ENCODE results near the gene CNTNAP2.

The CNTNAP2 gene

DNA sequence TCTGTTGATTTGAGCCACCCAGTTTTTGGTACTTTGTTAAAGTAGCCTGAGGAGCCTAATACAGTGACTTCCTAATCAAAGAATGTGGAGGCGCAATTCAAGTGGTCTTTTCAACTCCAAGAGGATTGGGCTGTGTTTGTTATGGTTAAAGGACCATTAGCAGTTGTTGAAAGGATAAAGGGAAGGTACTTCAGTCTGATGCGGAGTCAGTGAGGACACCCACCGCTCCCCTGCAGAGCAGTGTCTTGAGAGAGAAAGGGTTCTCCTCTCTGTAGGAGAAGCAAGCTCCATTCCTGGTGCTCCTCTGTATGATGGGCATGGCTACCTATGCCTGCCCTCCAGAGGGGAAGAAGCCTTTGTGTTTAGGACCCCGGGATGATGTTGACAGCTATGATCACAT is 1883.4 kb downstream of the CNTNAP2 start:
- Histone ChIP-seq H3K27ac (no peak overlapping the region), H3K4me1 (no peaks in the 10 kb centered on the region), H3K27me3 (no peaks in the 10 kb centered on the region), H3K36me3 (no peaks in the 10 kb centered on the region), H4K20me1 (no peaks in the 10 kb centered on the region), H3K4me2 (no peak overlapping the region), H3K9ac (no peak overlapping the region), H3K9me3 (peaks cover 2% of the 10 kb centered on the region; the same call in 1 of the 2 replicates), H3K4me3 (no peak overlapping the region)
- no peak for TF ChIP-seq Cebpa-rat (IDR thresholded peaks at IDR 0.05)

DNA sequence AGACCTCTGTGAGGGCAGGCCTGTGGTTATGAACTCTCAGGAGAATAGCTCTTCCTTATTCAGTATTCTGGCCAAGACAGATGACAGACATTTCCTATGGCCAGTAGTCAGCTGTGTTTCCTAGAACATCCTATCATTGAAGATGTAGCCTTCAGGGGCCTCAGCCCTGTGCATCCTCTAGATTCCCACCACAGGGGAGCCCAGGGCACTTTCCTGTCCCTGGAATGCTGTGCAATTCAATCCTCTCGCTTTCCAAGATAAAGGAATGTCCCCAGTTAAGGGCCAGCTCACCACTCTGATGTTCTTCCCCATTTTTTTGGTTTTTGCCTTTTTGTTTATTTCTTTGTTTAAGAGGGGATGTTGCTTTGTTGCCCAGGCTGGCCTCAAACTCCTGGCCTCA is 1895.2 kb downstream of the CNTNAP2 start:
- H4K20me1 ChIP-seq = no peaks in the 10 kb centered on the region
- H3K27ac ChIP-seq = no peak overlapping the region
- H3K9ac ChIP-seq = no peak overlapping the region
- H3K4me2 ChIP-seq = peak overlapping the region; percentile 23; the same call in 1 of the 2 replicates
- H3K27me3 ChIP-seq = no peaks in the 10 kb centered on the region
- TF ChIP-seq Cebpa-rat (IDR thresholded peaks at IDR 0.05) = no peak
- peaks cover 6% of the 10 kb centered on the region; the same call in 1 of the 2 replicates for H3K4me1 ChIP-seq
- H3K36me3 ChIP-seq = no peaks in the 10 kb centered on the region
- H3K4me3 ChIP-seq = no peak overlapping the region
- no peaks in the 10 kb centered on the region for H3K9me3 ChIP-seq

- no peak for TF ChIP-seq Cebpa-rat (IDR thresholded peaks at IDR 0.05)
- no peak overlapping the region for H3K4me3 ChIP-seq
- H3K4me1 ChIP-seq = peaks cover 6% of the 10 kb centered on the region; the same call in 1 of the 2 replicates
- H3K4me2 ChIP-seq = no peak overlapping the region
- no peaks in the 10 kb centered on the region for H3K27me3 ChIP-seq
- no peaks in the 10 kb centered on the region for H4K20me1 ChIP-seq
- no peak overlapping the region for H3K9ac ChIP-seq
- no peaks in the 10 kb centered on the region for H3K9me3 ChIP-seq
- no peaks in the 10 kb centered on the region for H3K36me3 ChIP-seq
- H3K27ac ChIP-seq = no peak overlapping the region
Measured at GRCh38 chr7:148014001-148014400, 1897.4 kb downstream of the CNTNAP2 start.

- H3K36me3 ChIP-seq = no peaks in the 10 kb centered on the region
- no peaks in the 10 kb centered on the region for H4K20me1 ChIP-seq
- no peak overlapping the region for H3K27ac ChIP-seq
- no peak for TF ChIP-seq Cebpa-rat (IDR thresholded peaks at IDR 0.05)
- H3K4me2 ChIP-seq = no peak overlapping the region
- no peaks in the 10 kb centered on the region for H3K27me3 ChIP-seq
- H3K4me3 ChIP-seq = no peak overlapping the region
- peaks cover 6% of the 10 kb centered on the region; the same call in 1 of the 2 replicates for H3K4me1 ChIP-seq
- H3K9me3 ChIP-seq = no peaks in the 10 kb centered on the region
- H3K9ac ChIP-seq = no peak overlapping the region
Measured at GRCh38 chr7:148014541-148014940, 1897.9 kb downstream of the CNTNAP2 start.

- H4K20me1 ChIP-seq = no peaks in the 10 kb centered on the region
- H3K9me3 ChIP-seq = no peaks in the 10 kb centered on the region
- H3K27ac ChIP-seq = no peak overlapping the region
- no peak for TF ChIP-seq Cebpa-rat (IDR thresholded peaks at IDR 0.05)
- H3K4me1 ChIP-seq = no peaks in the 10 kb centered on the region
- no peak overlapping the region for H3K9ac ChIP-seq
- no peaks in the 10 kb centered on the region for H3K36me3 ChIP-seq
- no peak overlapping the region for H3K4me2 ChIP-seq
- H3K4me3 ChIP-seq = no peak overlapping the region
- H3K27me3 ChIP-seq = no peaks in the 10 kb centered on the region
Measured at GRCh38 chr7:148017126-148017525, 1900.5 kb downstream of the CNTNAP2 start.

- Histone ChIP-seq H3K27ac (no peak overlapping the region), H3K9ac (no peak overlapping the region), H4K20me1 (no peaks in the 10 kb centered on the region), H3K4me1 (no peaks in the 10 kb centered on the region), H3K4me2 (no peak overlapping the region), H3K36me3 (no peaks in the 10 kb centered on the region), H3K4me3 (no peak overlapping the region), H3K9me3 (no peaks in the 10 kb centered on the region), H3K27me3 (no peaks in the 10 kb centered on the region)
- no peak for TF ChIP-seq Cebpa-rat (IDR thresholded peaks at IDR 0.05)
Measured at GRCh38 chr7:148020679-148021078, 1904.1 kb downstream of the CNTNAP2 start.

GRCh38 chr7:148021507-148022045 is 1905.0 kb downstream of the CNTNAP2 start:
- Histone ChIP-seq H3K4me3 (no peak overlapping the region), H3K27me3 (no peaks in the 10 kb centered on the region), H3K27ac (no peak overlapping the region), H3K36me3 (no peaks in the 10 kb centered on the region), H3K9me3 (no peaks in the 10 kb centered on the region), H3K4me2 (no peak overlapping the region), H3K9ac (no peak overlapping the region), H3K4me1 (no peaks in the 10 kb centered on the region), H4K20me1 (no peaks in the 10 kb centered on the region)
- TF ChIP-seq Cebpa-rat (IDR thresholded peaks at IDR 0.05) = no peak

DNA sequence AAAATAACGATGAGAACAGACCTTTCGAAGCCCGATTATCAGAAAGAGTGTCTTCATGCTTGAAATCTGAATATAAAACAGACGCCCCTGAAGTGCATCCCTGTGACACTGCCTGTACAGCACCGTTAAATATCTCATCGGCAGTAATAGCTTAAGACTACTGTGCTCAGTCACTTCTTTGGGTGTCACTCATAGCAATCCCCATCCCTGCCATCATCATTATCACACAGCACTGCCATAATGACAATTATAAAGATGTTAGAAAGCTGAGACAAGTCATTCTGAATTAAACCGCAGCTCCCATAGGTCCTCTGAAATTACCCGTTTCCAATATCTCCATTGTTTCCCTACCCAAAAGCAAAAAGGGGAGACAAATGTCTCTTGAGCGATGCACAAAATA is 1906.2 kb downstream of the CNTNAP2 start:
- no peak overlapping the region for H3K9ac ChIP-seq
- H3K4me3 ChIP-seq = no peak overlapping the region
- H3K27ac ChIP-seq = no peak overlapping the region
- no peaks in the 10 kb centered on the region for H3K4me1 ChIP-seq
- no peaks in the 10 kb centered on the region for H3K36me3 ChIP-seq
- H4K20me1 ChIP-seq = no peaks in the 10 kb centered on the region
- H3K4me2 ChIP-seq = no peak overlapping the region
- H3K9me3 ChIP-seq = no peaks in the 10 kb centered on the region
- no peak for TF ChIP-seq Cebpa-rat (IDR thresholded peaks at IDR 0.05)
- H3K27me3 ChIP-seq = no peaks in the 10 kb centered on the region

DNA sequence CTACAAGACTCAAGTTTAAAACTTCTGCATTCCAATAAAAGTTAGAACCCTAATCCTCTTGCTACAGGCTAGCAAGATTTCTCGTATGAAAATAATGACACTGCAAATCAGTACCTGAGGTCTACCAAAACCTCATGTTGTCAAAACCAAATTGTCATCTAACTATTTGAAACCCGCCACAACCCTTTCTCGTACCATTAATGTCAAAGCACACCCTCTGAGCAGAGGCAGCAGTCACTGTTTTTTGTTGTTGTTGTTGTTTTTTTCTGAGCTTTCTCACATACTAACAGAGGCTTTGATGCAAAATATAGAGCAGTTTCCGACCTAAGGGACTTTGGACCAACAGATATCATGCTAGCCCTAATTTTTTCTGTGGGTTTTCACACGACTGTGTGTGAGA is 1910.1 kb downstream of the CNTNAP2 start:
- no peak overlapping the region for H3K27ac ChIP-seq
- H4K20me1 ChIP-seq = no peaks in the 10 kb centered on the region
- no peaks in the 10 kb centered on the region for H3K27me3 ChIP-seq
- no peak overlapping the region for H3K9ac ChIP-seq
- no peak for TF ChIP-seq Cebpa-rat (IDR thresholded peaks at IDR 0.05)
- no peak overlapping the region for H3K4me3 ChIP-seq
- no peak overlapping the region for H3K4me2 ChIP-seq
- H3K36me3 ChIP-seq = no peaks in the 10 kb centered on the region
- no peaks in the 10 kb centered on the region for H3K4me1 ChIP-seq
- H3K9me3 ChIP-seq = no peaks in the 10 kb centered on the region

DNA sequence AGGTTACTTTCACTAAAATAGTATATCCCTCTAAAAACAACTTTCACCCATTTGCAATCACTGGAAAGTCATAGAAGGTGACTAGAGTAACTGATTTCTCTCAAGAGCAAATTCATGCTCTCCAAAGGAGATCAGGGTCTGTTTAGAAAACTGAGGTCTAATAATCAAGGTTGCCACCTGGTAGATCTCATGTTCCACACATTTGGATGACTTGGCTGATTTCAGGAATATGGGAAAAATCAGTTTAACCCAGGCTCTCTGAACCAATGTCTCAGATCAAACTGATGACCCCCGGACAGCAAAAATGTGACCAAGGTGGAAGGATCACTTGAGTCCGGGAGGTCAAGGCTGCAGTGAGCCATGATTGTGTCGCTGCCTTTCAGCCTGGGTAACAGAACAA is 1911.6 kb downstream of the CNTNAP2 start:
- H3K4me2 ChIP-seq = no peak overlapping the region
- no peak overlapping the region for H3K4me3 ChIP-seq
- no peak for TF ChIP-seq Cebpa-rat (IDR thresholded peaks at IDR 0.05)
- no peak overlapping the region for H3K27ac ChIP-seq
- H3K27me3 ChIP-seq = no peaks in the 10 kb centered on the region
- no peaks in the 10 kb centered on the region for H4K20me1 ChIP-seq
- H3K9me3 ChIP-seq = no peaks in the 10 kb centered on the region
- H3K9ac ChIP-seq = no peak overlapping the region
- H3K36me3 ChIP-seq = no peaks in the 10 kb centered on the region
- no peaks in the 10 kb centered on the region for H3K4me1 ChIP-seq

DNA sequence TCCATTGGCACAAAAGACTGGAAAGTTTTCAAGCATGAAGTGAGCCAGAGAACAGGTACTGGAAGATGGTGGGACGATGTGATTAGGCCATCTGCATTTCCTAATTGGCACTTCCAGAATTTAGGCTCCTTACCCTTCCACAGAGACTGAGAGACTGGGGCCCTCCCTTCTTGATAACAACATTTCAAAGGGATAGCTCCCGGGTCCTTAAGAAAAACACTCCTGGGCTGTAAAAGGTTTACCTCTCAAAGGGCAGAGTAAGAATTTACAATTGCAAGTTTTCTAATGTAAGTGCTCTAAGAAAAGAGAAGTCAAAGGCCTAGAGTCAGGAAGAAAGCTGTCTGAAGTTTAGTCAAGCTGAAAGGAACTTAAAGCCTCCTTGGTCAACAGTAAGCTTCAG is 1914.4 kb downstream of the CNTNAP2 start:
- H3K27ac ChIP-seq = no peak overlapping the region
- H3K9me3 ChIP-seq = no peaks in the 10 kb centered on the region
- H4K20me1 ChIP-seq = no peaks in the 10 kb centered on the region
- no peaks in the 10 kb centered on the region for H3K4me1 ChIP-seq
- H3K36me3 ChIP-seq = no peaks in the 10 kb centered on the region
- H3K4me3 ChIP-seq = no peak overlapping the region
- H3K9ac ChIP-seq = no peak overlapping the region
- H3K4me2 ChIP-seq = no peak overlapping the region
- no peaks in the 10 kb centered on the region for H3K27me3 ChIP-seq
- no peak for TF ChIP-seq Cebpa-rat (IDR thresholded peaks at IDR 0.05)
